ENCODE results near the gene PPP2R5C.

- TF ChIP-seq CTCF (IDR thresholded peaks at IDR 0.05; ENCODE audit: poor library complexity, severe bottlenecking) (no peak), EP300 (conservative IDR thresholded peaks at IDR 0.05; ENCODE audit: poor library complexity, severe bottlenecking) (no peak)
These were observed 163.6 kb downstream of the PPP2R5C start for GRCh38 chr14:101925152-101925551.
